HepG2 (cell line): ENCODE results near the gene THRA. TPM values are rescaled to one million over a fixed set of nuclear protein-coding genes. Genes with fewer than 3 reads are reported as not detected.
A peak's percentile ranks its signal among the peaks of the same experiment; 100 is the strongest.

ENCODE experiments used
- CENPT ChIP-seq: sonication (generic); formaldehyde crosslinking; IDR thresholded peaks from 2 replicates; pipeline ENCODE4 v1.8.0; 2022; ENCODE audit warnings: low read depth, mild to moderate bottlenecking, moderate library complexity, missing genetic modification reagents
- DNMT3B ChIP-seq: conservative IDR thresholded peaks from 2 replicates; pipeline ENCODE4 v1.6.1; 2016; ENCODE audit warnings: missing biosample characterization, control low read depth
- FOXK1 ChIP-seq: sonication (generic); formaldehyde crosslinking; IDR thresholded peaks from 2 replicates; pipeline ENCODE4 v1.4.0; 2020; ENCODE audit warnings: low read depth, missing genetic modification reagents, borderline replicate concordance
- ISX ChIP-seq: sonication (generic); formaldehyde crosslinking; conservative IDR thresholded peaks from 2 replicates; pipeline ENCODE4 v1.5.0; 2020; ENCODE audit warnings: missing genetic modification reagents
- MAFK ChIP-seq, 2 experiments: IDR thresholded peaks in 1 of 2; conservative IDR thresholded peaks in 1 of 2; 2 replicates each; pipeline ENCODE4 v1.6.1; 2011; ENCODE audit warnings: improper control_type of control experiment in 2 of 2, low read length in 2 of 2
- MBD4 ChIP-seq: IDR thresholded peaks from 2 replicates; pipeline ENCODE4 v1.6.1; 2012; ENCODE audit warnings: low read length, inconsistent platforms, borderline replicate concordance
- MTA1 ChIP-seq: sonication (generic); formaldehyde crosslinking; IDR thresholded peaks from 2 replicates; pipeline ENCODE4 v1.4.0; 2020; ENCODE audit warnings: missing genetic modification reagents, mild to moderate bottlenecking, borderline replicate concordance
- NFRKB ChIP-seq: fragments of 450-650 bp; IDR thresholded peaks from 2 replicates; pipeline ENCODE4 v1.6.1; 2017
- PBX2 ChIP-seq: IDR thresholded peaks from 2 replicates; pipeline ENCODE4 v1.6.1; 2016; ENCODE audit warnings: control low read depth
- RFX5 ChIP-seq: IDR thresholded peaks from 2 replicates; pipeline ENCODE4 v1.6.1; 2011; ENCODE audit warnings: low read depth, low read length, improper control_type of control experiment
- SMARCE1 ChIP-seq: fragments of 450-650 bp; IDR thresholded peaks from 2 replicates; pipeline ENCODE4 v1.6.1; 2017; ENCODE audit warnings: borderline replicate concordance
- SOX6 ChIP-seq, 2 experiments: fragments of 450-650 bp in 1 of 2; sonication (generic) in 1 of 2; formaldehyde crosslinking in 1 of 2; IDR thresholded peaks; 2 replicates each; pipeline versions ENCODE4 v1.4.0 to v1.6.1; 2017 to 2020; ENCODE audit warnings: antibody characterized with exemption in 1 of 2, mild to moderate bottlenecking in 1 of 2, missing genetic modification reagents in 1 of 2
- TBX2 ChIP-seq: sonication (generic); formaldehyde crosslinking; IDR thresholded peaks from 2 replicates; pipeline ENCODE4 v1.5.0; 2020; ENCODE audit warnings: missing genetic modification reagents, mild to moderate bottlenecking, borderline replicate concordance
- TCF7L2 ChIP-seq: IDR thresholded peaks from 2 replicates; pipeline ENCODE4 v1.6.1; 2011; ENCODE audit warnings: mild to moderate bottlenecking, low read depth, low read length, moderate library complexity
- YEATS2 ChIP-seq: sonication (generic); formaldehyde crosslinking; IDR thresholded peaks from 2 replicates; pipeline ENCODE4 v1.4.0; 2020; ENCODE audit warnings: missing genetic modification reagents, borderline replicate concordance
- ZBTB44 ChIP-seq: sonication (generic); formaldehyde crosslinking; IDR thresholded peaks from 2 replicates; pipeline ENCODE4 v1.4.0; 2020; ENCODE audit warnings: missing genetic modification reagents
- ZC3H4 ChIP-seq: sonication (generic); formaldehyde crosslinking; IDR thresholded peaks from 2 replicates; pipeline ENCODE4 v1.4.0; 2020; ENCODE audit warnings: missing genetic modification reagents, borderline replicate concordance
- ZNF34 ChIP-seq: sonication (generic); formaldehyde crosslinking; IDR thresholded peaks from 2 replicates; pipeline ENCODE4 v1.4.0; 2020; ENCODE audit warnings: mild to moderate bottlenecking, missing genetic modification reagents, borderline replicate concordance
- ZNF432 ChIP-seq: sonication (generic); formaldehyde crosslinking; IDR thresholded peaks from 2 replicates; pipeline ENCODE4 v1.5.0; 2020; ENCODE audit warnings: missing genetic modification reagents, mild to moderate bottlenecking, borderline replicate concordance
- ZNF441 ChIP-seq: sonication (generic); formaldehyde crosslinking; IDR thresholded peaks from 2 replicates; pipeline ENCODE4 v1.7.0; 2021; ENCODE audit warnings: missing genetic modification reagents, borderline replicate concordance
- ZNF883 ChIP-seq: sonication (generic); formaldehyde crosslinking; IDR thresholded peaks from 2 replicates; pipeline ENCODE4 v1.5.1; 2020; ENCODE audit warnings: mild to moderate bottlenecking, missing genetic modification reagents; ENCODE audit errors: not compliant biosample characterization
- polyA plus RNA-seq, 8 experiments: library from polyadenylated mRNA; depleted of rRNA in 3 of 8; stranded (reverse) in 7 of 8; unstranded in 1 of 8; fragments of >200 nt; fragmentation: Illumina TruSeq in 4 of 8; extraction: Trizol in 4 of 8; gene quantifications; 2 replicates each; pipeline versions ENCODE4 v1.2.1 to v1.2.3, GENCODE V29; 2011 to 2016; ENCODE audit warnings: low read depth in 4 of 8, missing spikeins in 1 of 8, mixed read lengths in 1 of 8; ENCODE audit not compliant: insufficient read depth in 1 of 8
- total RNA-seq, 5 experiments: library from RNA; depleted of rRNA; stranded (reverse); fragments of >200 nt; fragmentation: Illumina TruSeq; extraction: Trizol; gene quantifications; 2 replicates each; pipeline ENCODE4 v1.2.3, GENCODE V29; 2016; ENCODE audit warnings: low read depth in 1 of 5
- TF ChIP-seq, protein P1 (sequence below): sonication (generic); formaldehyde crosslinking; IDR thresholded peaks from 2 replicates; pipeline ENCODE4 v1.4.0; 2020; ENCODE audit warnings: mild to moderate bottlenecking, low read depth, missing genetic modification reagents
- TF ChIP-seq, protein P2 (sequence below): IDR thresholded peaks from 2 replicates; pipeline ENCODE4 v1.6.1; 2016
- TF ChIP-seq, protein P3 (sequence below): sonication (generic); formaldehyde crosslinking; IDR thresholded peaks from 2 replicates; pipeline ENCODE4 v1.5.0; 2020; ENCODE audit warnings: mild to moderate bottlenecking, low read depth, missing genetic modification reagents, borderline replicate concordance

The THRA gene
- total and polyA plus RNA-seq, 2 of the 13 experiments (the other 11 are each of a cell fraction or from before 2014, with no cell fraction given): 8.0 to 9.9 TPM

DNA sequence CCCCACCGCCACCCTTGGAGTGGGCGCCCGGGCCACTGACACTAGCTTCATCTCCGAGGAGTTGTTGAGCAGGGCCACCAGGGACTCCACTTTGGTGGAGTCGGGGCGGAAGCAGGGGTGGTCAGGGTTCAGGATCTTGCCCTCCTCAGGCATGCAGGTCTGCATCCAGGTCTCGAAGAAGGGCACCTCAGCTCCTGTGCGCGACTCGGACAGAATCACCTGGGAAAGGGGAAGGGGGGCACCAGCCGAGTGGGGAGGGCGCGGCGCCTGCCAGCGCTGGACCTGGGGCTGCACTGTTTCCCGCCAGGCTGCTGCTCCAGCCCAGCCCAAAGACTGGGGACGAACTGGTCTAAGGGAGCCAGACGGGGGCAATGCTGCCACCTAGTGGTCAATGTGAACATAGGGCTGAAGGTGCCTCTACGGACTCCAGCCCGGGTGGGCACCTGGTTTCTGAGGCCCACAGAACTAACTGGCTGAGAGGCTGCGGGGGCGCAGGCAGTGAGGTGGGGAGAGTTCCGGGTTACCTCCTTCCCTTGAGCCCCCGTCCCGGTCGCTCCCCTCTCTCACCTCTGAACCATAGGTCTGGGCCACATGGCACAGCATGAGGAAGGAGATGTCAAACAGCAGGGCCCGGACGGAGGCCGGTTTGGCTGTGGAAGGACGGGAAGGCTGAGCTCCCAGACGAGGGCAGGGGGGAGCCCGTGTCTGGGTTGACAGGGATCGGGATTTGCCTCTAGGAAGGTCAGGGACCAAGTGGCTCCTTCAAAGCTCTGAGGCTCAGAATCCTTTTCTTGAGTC, 35.8 kb upstream of the THRA start (continued):
- TF ChIP-seq ZC3H4 (CRISPR knock-in tag): no peak
- TF ChIP-seq MTA1 (CRISPR knock-in tag): no peak
- no peak for TF ChIP-seq FOXK1 (CRISPR knock-in tag)
- no peak for TF ChIP-seq MAFK (conservative IDR thresholded peaks at IDR 0.05 in 1 of 2, IDR thresholded peaks at IDR 0.05 in 1 of 2; ENCODE audit: low read length in 2 of 2)
- no peak for TF ChIP-seq SOX6 (IDR thresholded peaks at IDR 0.05)
- peak; percentile 49; the same call in 1 of the 2 replicates for TF ChIP-seq SOX6 (CRISPR knock-in tag; IDR thresholded peaks at IDR 0.05)
- TF ChIP-seq TBX2 (CRISPR knock-in tag): no peak
- no peak for TF ChIP-seq NFRKB
- TF ChIP-seq DNMT3B (CRISPR knock-in tag): no peak
- TF ChIP-seq, protein P1, sequence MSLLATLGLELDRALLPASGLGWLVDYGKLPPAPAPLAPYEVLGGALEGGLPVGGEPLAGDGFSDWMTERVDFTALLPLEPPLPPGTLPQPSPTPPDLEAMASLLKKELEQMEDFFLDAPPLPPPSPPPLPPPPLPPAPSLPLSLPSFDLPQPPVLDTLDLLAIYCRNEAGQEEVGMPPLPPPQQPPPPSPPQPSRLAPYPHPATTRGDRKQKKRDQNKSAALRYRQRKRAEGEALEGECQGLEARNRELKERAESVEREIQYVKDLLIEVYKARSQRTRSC (CRISPR knock-in tag): no peak
- TF ChIP-seq CENPT: no peak
- no peak for TF ChIP-seq SMARCE1
- no peak for TF ChIP-seq ZNF34
- TF ChIP-seq ZBTB44 (CRISPR knock-in tag): no peak
- TF ChIP-seq, protein P2, sequence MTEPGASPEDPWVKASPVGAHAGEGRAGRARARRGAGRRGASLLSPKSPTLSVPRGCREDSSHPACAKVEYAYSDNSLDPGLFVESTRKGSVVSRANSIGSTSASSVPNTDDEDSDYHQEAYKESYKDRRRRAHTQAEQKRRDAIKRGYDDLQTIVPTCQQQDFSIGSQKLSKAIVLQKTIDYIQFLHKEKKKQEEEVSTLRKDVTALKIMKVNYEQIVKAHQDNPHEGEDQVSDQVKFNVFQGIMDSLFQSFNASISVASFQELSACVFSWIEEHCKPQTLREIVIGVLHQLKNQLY (CRISPR knock-in tag): no peak
- TF ChIP-seq PBX2 (CRISPR knock-in tag): no peak
- TF ChIP-seq YEATS2 (CRISPR knock-in tag): no peak
- TF ChIP-seq, protein P3, sequence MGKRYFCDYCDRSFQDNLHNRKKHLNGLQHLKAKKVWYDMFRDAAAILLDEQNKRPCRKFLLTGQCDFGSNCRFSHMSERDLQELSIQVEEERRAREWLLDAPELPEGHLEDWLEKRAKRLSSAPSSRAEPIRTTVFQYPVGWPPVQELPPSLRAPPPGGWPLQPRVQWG: no peak
- TF ChIP-seq RFX5: no peak
- no peak for TF ChIP-seq MBD4
- no peak for TF ChIP-seq ZNF432 (CRISPR knock-in tag)
- TF ChIP-seq ZNF883 (CRISPR knock-in tag): peak; percentile 69
- TF ChIP-seq ZNF441 (CRISPR knock-in tag): 0 out of 2 replicates have a peak, but pooled peaks have one; percentile 34
- no peak for TF ChIP-seq ISX (CRISPR knock-in tag)
- TF ChIP-seq TCF7L2: no peak
